GM12878 (cell line): Measurements from ENCODE around the gene C6orf52. TPM values are rescaled to one million over a fixed set of nuclear protein-coding genes. Genes with fewer than 3 reads are reported as not detected.
A peak's percentile ranks its signal among the peaks of the same experiment; 100 is the strongest.
"Not testable (repeated sequence)": the region's sequence is repeated elsewhere in the genome, so short reads cannot be mapped to it uniquely, and the experiment has no call there.

ENCODE experiments used
- ATAC-seq: fragments of 200-7000 bp; cut with Tn5 transposase; 3 replicates; pipeline ENCODE4 v1.9.1; 2020; ENCODE audit warnings: mild to moderate bottlenecking, moderate library complexity
- BruUV-seq: library from RNA; stranded (reverse); fragments of 400-500 nt; replicated peaks from 2 replicates; lab custom pipeline; 2021; lab: Mats Ljungman, UMichigan
- CTCF ChIA-PET: fragments of 300-600 bp; sonication (Branson Sonifier 250); formaldehyde crosslinking; extraction: SDS; loops from one replicate; lab custom pipeline; 2021; ENCODE audit warnings: inconsistent platforms; lab: Yijun Ruan, JAX
- POLR2A ChIA-PET: fragments of 350-600 bp; formaldehyde crosslinking; extraction: SDS; loops from one replicate; lab custom pipeline; 2021; ENCODE audit warnings: inconsistent platforms; lab: Charles Lee
- RAD21 ChIA-PET: fragments of 300-600 bp; sonication (Branson Sonifier 250); formaldehyde crosslinking; loops from one replicate; lab custom pipeline; 2023; ENCODE audit warnings: antibody characterized with exemption; ENCODE audit not compliant: unreplicated experiment; lab: Charles Lee
- SMC1A ChIA-PET: fragments of 300-600 bp; sonication (Branson Sonifier 250); formaldehyde crosslinking; loops from one replicate; lab custom pipeline; 2023; ENCODE audit not compliant: unreplicated experiment, uncharacterized antibody; lab: Charles Lee
- DNase-seq: peaks from one replicate; pipeline ENCODE4 v3.0.0-alpha.2; 2011; ENCODE audit warnings: low read depth, low spot score
- FAIRE-seq: peaks from 3 replicates; lab custom pipeline; 2011; peaks lifted over from hg19 to GRCh38; lab: Jason Lieb, UNC
- H2AFZ ChIP-seq: 2 replicates; pipeline ENCODE4 v1.6.0; 2011; ENCODE audit warnings: low read depth, low read length, control low read depth; ENCODE audit not compliant: control insufficient read depth
- H3K27ac ChIP-seq: 2 replicates; pipeline ENCODE4 v1.5.1; 2011; ENCODE audit warnings: control low read depth; ENCODE audit not compliant: control insufficient read depth, insufficient read depth
- H3K27me3 ChIP-seq, 2 experiments: replicated peaks in 1 of 2; 2 replicates each; pipeline versions ENCODE4 v1.6.0 to v1.6.1; 2011; ENCODE audit warnings: low read length in 1 of 2; ENCODE audit not compliant: control insufficient read depth in 2 of 2, insufficient read depth in 2 of 2
- H3K36me3 ChIP-seq, 2 experiments: 2 replicates each; pipeline ENCODE4 v1.5.1; 2011; ENCODE audit warnings: low read length in 1 of 2; ENCODE audit not compliant: control insufficient read depth in 2 of 2, insufficient read depth in 2 of 2
- H3K4me1 ChIP-seq: 2 replicates; pipeline ENCODE4 v1.6.1; 2011; ENCODE audit warnings: mild to moderate bottlenecking, low read length, moderate library complexity, mixed read lengths; ENCODE audit not compliant: control insufficient read depth, insufficient read depth
- H3K4me2 ChIP-seq: 2 replicates; pipeline ENCODE4 v1.6.0; 2011; ENCODE audit warnings: control low read depth; ENCODE audit not compliant: control insufficient read depth, insufficient read depth
- H3K4me3 ChIP-seq: fragments of 200-600 bp; sonication (generic); 2 replicates; pipeline ENCODE4 v1.5.1; 2016
- H3K79me2 ChIP-seq: 2 replicates; pipeline ENCODE4 v1.6.0; 2011; ENCODE audit warnings: low read length; ENCODE audit not compliant: control insufficient read depth, insufficient read depth
- H3K9ac ChIP-seq: 2 replicates; pipeline ENCODE4 v1.8.0; 2011; ENCODE audit warnings: low read length, control low read depth, mixed read lengths; ENCODE audit not compliant: control insufficient read depth, insufficient read depth
- H3K9me3 ChIP-seq: replicated peaks from 3 replicates; pipeline ENCODE4 v1.5.1; 2011; ENCODE audit warnings: mild to moderate bottlenecking, low read length; ENCODE audit not compliant: control insufficient read depth, insufficient read depth
- H4K20me1 ChIP-seq: 2 replicates; pipeline ENCODE4 v1.6.0; 2011; ENCODE audit not compliant: control insufficient read depth, insufficient read depth
- NFYB ChIP-seq: IDR thresholded peaks from 2 replicates; pipeline ENCODE4 v1.6.1; 2011; ENCODE audit warnings: low read depth, mild to moderate bottlenecking, low read length, improper control_type of control experiment, moderate library complexity; ENCODE audit not compliant: insufficient read depth
- POLR2A ChIP-seq: IDR thresholded peaks from 2 replicates; pipeline ENCODE4 v1.6.1; 2011; ENCODE audit warnings: low read depth, mild to moderate bottlenecking, low read length
- RAD21 ChIP-seq: IDR thresholded peaks from 2 replicates; pipeline ENCODE4 v1.6.1; 2011; ENCODE audit warnings: mild to moderate bottlenecking, low read depth, low read length, moderate library complexity; ENCODE audit not compliant: insufficient read depth
- SMAD5 ChIP-seq: IDR thresholded peaks from 2 replicates; pipeline ENCODE4 v1.6.1; 2016; ENCODE audit warnings: antibody characterized with exemption, low read depth
- WGBS: methylation state at CpG from one replicate; pipeline ENCODE4 v1.1.6; 2016; ENCODE audit warnings: low lambda C conversion rate; ENCODE audit not compliant: insufficient replicate concordance, insufficient coverage; ENCODE audit errors: missing lambda C conversion rate; 5-methylcytosine and 5-hydroxymethylcytosine counted together
- in situ Hi-C: fragments of 300-500 bp; cut with MboI; formaldehyde crosslinking; loops from 9 replicates; pipeline ENCODE4 v1.14.3; 2018; ENCODE audit warnings: mixed read lengths
- intact Hi-C: fragments of 100-400 bp; cut with micrococcal nuclease; formaldehyde crosslinking; loops from one replicate; pipeline ENCODE4 v1.14.2; 2022; ENCODE audit not compliant: unreplicated experiment
- polyA plus RNA-seq, 11 experiments: library from polyadenylated mRNA; depleted of rRNA in 4 of 11; unstranded in 6 of 11; stranded (reverse) in 5 of 11; fragments of >200 nt; fragmentation: Nextera tagmentation in 4 of 11; fragmentation: Illumina TruSeq in 1 of 11; extraction: Ambion mirVana in 4 of 11; extraction: Trizol in 1 of 11; gene quantifications; 1 replicate in 1 of 11; 2 replicates in 10 of 11; pipeline versions ENCODE4 v1.2.1 to v1.2.3, GENCODE V29; 2011 to 2016; ENCODE audit warnings: inconsistent platforms in 2 of 11, missing spikeins in 2 of 11, low read depth in 1 of 11
- total RNA-seq, 4 experiments: library from RNA; depleted of rRNA in 3 of 4; stranded (reverse); fragments of >200 nt in 3 of 4; fragmentation: Illumina TruSeq in 1 of 4; extraction: Trizol in 1 of 4; gene quantifications; 2 replicates each; pipeline versions ENCODE4 v1.2.1 to v1.2.3, GENCODE V29; 2013 to 2021
- TF ChIP-seq, protein P1 (sequence below): fragments of 450-650 bp; conservative IDR thresholded peaks from 2 replicates; pipeline ENCODE4 v1.6.1; 2017; ENCODE audit warnings: mild to moderate bottlenecking, moderate library complexity
- TF ChIP-seq, protein P2 (sequence below), 3 experiments: IDR thresholded peaks in 2 of 3; conservative IDR thresholded peaks in 1 of 3; 2 replicates each; pipeline ENCODE4 v1.5.1; 2011; ENCODE audit warnings: low read depth in 3 of 3, low read length in 3 of 3, mild to moderate bottlenecking in 3 of 3, control low read depth in 2 of 3, moderate library complexity in 2 of 3, inconsistent platforms in 1 of 3, mixed read lengths in 1 of 3; ENCODE audit not compliant: control insufficient read depth in 2 of 3, insufficient read depth in 1 of 3; ENCODE audit errors: extremely low read depth in 1 of 3

C6orf52 gene
- total and polyA plus RNA-seq, 10 of the 15 experiments (the other 5 are each of a cell fraction or from before 2014, with no cell fraction given) = 2.7 to 15.1 (median 4.9) TPM

DNA sequence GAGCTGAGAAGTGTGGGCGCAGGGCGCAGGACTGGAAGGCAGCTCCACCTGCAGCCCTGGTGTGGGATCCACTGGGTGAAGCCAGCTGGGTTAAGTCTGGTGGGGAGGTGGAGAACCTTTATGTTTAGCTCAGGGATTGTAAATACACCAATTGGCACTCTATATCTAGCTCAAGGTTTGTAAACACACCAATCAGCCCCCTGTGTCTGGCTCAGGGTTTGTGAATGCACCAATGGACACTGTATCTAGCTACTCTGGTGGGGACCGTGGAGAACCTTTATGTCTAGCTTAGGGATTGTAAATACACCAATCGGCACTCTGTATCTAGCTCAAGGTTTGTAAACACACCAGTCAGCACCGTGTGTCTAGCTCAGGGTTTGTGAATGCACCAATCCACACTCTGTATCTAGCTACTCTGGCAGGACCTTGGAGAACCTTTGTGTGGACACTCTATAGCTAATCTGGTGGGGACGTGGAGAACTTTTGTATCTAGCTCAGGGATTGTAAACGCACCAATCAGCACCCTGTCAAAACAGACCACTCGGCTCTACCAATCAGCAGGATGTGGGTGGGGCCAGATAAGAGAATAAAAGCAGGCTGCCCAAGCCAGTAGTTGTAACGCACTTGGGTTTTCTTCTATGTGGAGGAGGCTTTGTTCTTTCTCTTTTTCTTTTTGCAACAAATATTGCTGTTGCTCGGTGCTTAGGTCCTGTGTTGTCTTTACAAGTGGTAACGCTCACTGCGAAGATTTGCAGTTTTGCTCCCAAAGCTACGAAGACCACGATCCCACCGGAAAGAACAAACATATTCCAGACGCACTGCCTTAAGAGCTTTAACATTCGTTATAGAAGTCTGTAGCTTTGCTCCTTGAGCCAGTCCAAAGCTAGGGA, 26.8 kb upstream of the C6orf52 start:
- peak; percentile 18 for FAIRE-seq
- peaks cover 12% of the 10 kb centered on the region for H3K9me3 ChIP-seq
- ChIA-PET RAD21 (interaction anchor here (0.8 to 2.4 kb wide), 11 partner anchors 14 to 243 kb away, joined by 3 to 12 read pairs (median 4); partner anchors contain the start of genes C6orf52, PAK1IP1 and TMEM14B), CTCF (interaction anchor here (1.0 to 2.2 kb wide), 7 partner anchors 10 to 213 kb away, joined by 3 to 8 read pairs (median 4); no protein-coding TSS in a partner anchor), POLR2A (interaction anchor here (0.5 to 6.0 kb wide), 5 partner anchors 22 to 210 kb away, joined by 3 to 40 read pairs (median 4); partner anchors contain the start of genes C6orf52, PAK1IP1 and TMEM14B), SMC1A (interaction anchor here (0.9 to 4.1 kb wide), 10 partner anchors 9 to 243 kb away, joined by 3 to 46 read pairs (median 4); partner anchors contain the start of genes C6orf52, PAK1IP1 and TMEM14B)
- H3K4me3 ChIP-seq = peak overlapping the region; percentile 97
- H4K20me1 ChIP-seq, BruUV-seq, in situ Hi-C loops, H3K27me3 ChIP-seq, DNase-seq, H3K36me3 ChIP-seq, ATAC-seq: not testable (repeated sequence)
- peak overlapping the region; percentile 78 for H3K27ac ChIP-seq
- H3K79me2 ChIP-seq = peaks cover 13% of the 10 kb centered on the region
- 75% methylated on average over 17 of the region's 17 CpGs for WGBS
- H3K9ac ChIP-seq = peak overlapping the region; percentile 40; the same call in 1 of the 2 replicates
- H3K4me2 ChIP-seq = peak overlapping the region; percentile 75
- intact Hi-C loops = loop anchor here (10.0 kb wide), 1 partner anchor 186 kb away; no protein-coding TSS in a partner anchor
- peak overlapping the region; percentile 63 for H2AFZ ChIP-seq
- TF ChIP-seq RAD21 (peak; percentile 33; the same call in 1 of the 2 replicates), SMAD5 (0 out of 2 replicates have a peak, but pooled peaks have one; percentile 26), POLR2A (0 out of 2 replicates have a peak, but pooled peaks have one; percentile 6), NFYB (peak; percentile 81)
- TF ChIP-seq, protein P1, sequence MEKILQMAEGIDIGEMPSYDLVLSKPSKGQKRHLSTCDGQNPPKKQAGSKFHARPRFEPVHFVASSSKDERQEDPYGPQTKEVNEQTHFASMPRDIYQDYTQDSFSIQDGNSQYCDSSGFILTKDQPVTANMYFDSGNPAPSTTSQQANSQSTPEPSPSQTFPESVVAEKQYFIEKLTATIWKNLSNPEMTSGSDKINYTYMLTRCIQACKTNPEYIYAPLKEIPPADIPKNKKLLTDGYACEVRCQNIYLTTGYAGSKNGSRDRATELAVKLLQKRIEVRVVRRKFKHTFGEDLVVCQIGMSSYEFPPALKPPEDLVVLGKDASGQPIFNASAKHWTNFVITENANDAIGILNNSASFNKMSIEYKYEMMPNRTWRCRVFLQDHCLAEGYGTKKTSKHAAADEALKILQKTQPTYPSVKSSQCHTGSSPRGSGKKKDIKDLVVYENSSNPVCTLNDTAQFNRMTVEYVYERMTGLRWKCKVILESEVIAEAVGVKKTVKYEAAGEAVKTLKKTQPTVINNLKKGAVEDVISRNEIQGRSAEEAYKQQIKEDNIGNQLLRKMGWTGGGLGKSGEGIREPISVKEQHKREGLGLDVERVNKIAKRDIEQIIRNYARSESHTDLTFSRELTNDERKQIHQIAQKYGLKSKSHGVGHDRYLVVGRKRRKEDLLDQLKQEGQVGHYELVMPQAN = 0 out of 2 replicates have a peak, but pooled peaks have one; percentile 15
- TF ChIP-seq, protein P2, sequence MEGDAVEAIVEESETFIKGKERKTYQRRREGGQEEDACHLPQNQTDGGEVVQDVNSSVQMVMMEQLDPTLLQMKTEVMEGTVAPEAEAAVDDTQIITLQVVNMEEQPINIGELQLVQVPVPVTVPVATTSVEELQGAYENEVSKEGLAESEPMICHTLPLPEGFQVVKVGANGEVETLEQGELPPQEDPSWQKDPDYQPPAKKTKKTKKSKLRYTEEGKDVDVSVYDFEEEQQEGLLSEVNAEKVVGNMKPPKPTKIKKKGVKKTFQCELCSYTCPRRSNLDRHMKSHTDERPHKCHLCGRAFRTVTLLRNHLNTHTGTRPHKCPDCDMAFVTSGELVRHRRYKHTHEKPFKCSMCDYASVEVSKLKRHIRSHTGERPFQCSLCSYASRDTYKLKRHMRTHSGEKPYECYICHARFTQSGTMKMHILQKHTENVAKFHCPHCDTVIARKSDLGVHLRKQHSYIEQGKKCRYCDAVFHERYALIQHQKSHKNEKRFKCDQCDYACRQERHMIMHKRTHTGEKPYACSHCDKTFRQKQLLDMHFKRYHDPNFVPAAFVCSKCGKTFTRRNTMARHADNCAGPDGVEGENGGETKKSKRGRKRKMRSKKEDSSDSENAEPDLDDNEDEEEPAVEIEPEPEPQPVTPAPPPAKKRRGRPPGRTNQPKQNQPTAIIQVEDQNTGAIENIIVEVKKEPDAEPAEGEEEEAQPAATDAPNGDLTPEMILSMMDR (IDR thresholded peaks at IDR 0.05 in 2 of 3, conservative IDR thresholded peaks at IDR 0.05 in 1 of 3; ENCODE audit: control insufficient read depth in 2 of 3, extremely low read depth in 1 of 3, insufficient read depth in 1 of 3, low read depth in 3 of 3, low read length in 3 of 3) = peak in 1 of 3 experiments; percentile 9; a peak in 1 of 6 replicates
- TF ChIP-seq, all 136 proteins: peak for 6; not testable (repeated sequence) for 130
- H3K4me1 ChIP-seq = not testable (repeated sequence)
